ENCODE data around the gene ZDHHC20. TPM values are rescaled to one million over a fixed set of nuclear protein-coding genes. Genes with fewer than 3 reads are reported as not detected.

The ZDHHC20 gene
- total RNA-seq, 1 experiment from 2014 or later, result 53.7 TPM

GRCh38 chr13:21501686-21502085 is 42.6 kb upstream of the ZDHHC20 start:
- BruUV-seq (replicated peaks), result no TSS peak
- CTCF ChIA-PET, result interaction anchor here (0.7 kb wide), 1 partner anchor 15 kb away, joined by 7 read pairs; no protein-coding TSS in a partner anchor
- intact Hi-C loops (cut with micrococcal nuclease), result no loop called here

GRCh38 chr13:21486322-21486721 is 27.2 kb upstream of the ZDHHC20 start:
- Histone ChIP-seq H3K27ac (ENCODE audit: low read length) (no peak overlapping the region), H3K9me2 (replicated peaks; ENCODE audit: low read length) (no peaks in the 10 kb centered on the region), H3K27me3 (ENCODE audit: low read length) (no peaks in the 10 kb centered on the region), H3K9me3 (ENCODE audit: low read length) (no peaks in the 10 kb centered on the region), H3K79me2 (ENCODE audit: low read length) (no peaks in the 10 kb centered on the region), H3F3A (ENCODE audit: low read length, unreplicated experiment) (no peaks in the 10 kb centered on the region), H2AFZ (ENCODE audit: low read length) (no peak overlapping the region), H3K36me3 (ENCODE audit: low read depth, low read length) (no peaks in the 10 kb centered on the region), H3K4me1 (ENCODE audit: insufficient read depth, low read length) (no peaks in the 10 kb centered on the region; the same call in 1 of the 2 replicates), H4K20me1 (ENCODE audit: low read length) (no peaks in the 10 kb centered on the region), H3K4me2 (ENCODE audit: low read length) (no peak overlapping the region), H3K9ac (ENCODE audit: low read length) (no peak overlapping the region), H3K4me3 (ENCODE audit: low read length) (no peak overlapping the region)
- intact Hi-C loops (cut with micrococcal nuclease), result no loop called here
- ChIA-PET CTCF (no interaction called here), POLR2A (ENCODE audit: unreplicated experiment) (no interaction called here)
- TF ChIP-seq EZH2phosphoT487 (IDR thresholded peaks at IDR 0.05; ENCODE audit: borderline replicate concordance, low read length) (no peak), CTCF (conservative IDR thresholded peaks at IDR 0.05; ENCODE audit: low read depth, low read length) (no peak), EZH2 (IDR thresholded peaks at IDR 0.05; ENCODE audit: low read length, unreplicated experiment) (no peak)
- BruUV-seq (replicated peaks), result no TSS peak
- ATAC-seq (no peak), DNase-seq (no peak)

More at GRCh38 chr13:21501686-21502085, 42.6 kb upstream of the ZDHHC20 start:
- ATAC-seq (no peak), DNase-seq (no peak)
- POLR2A ChIA-PET (ENCODE audit: unreplicated experiment), result no interaction called here
- Histone ChIP-seq H3K36me3 (ENCODE audit: low read depth, low read length) (no peaks in the 10 kb centered on the region; the same call in 1 of the 2 replicates), H3K4me3 (ENCODE audit: low read length) (no peak overlapping the region), H3K9ac (ENCODE audit: low read length) (no peak overlapping the region), H3K27ac (ENCODE audit: low read length) (no peak overlapping the region), H3K9me2 (replicated peaks; ENCODE audit: low read length) (no peaks in the 10 kb centered on the region), H3K9me3 (ENCODE audit: low read length) (no peaks in the 10 kb centered on the region), H2AFZ (ENCODE audit: low read length) (no peak overlapping the region), H3K4me1 (ENCODE audit: insufficient read depth, low read length) (no peaks in the 10 kb centered on the region), H3K4me2 (ENCODE audit: low read length) (no peak overlapping the region), H3K27me3 (ENCODE audit: low read length) (no peaks in the 10 kb centered on the region), H3F3A (ENCODE audit: low read length, unreplicated experiment) (no peaks in the 10 kb centered on the region), H4K20me1 (ENCODE audit: low read length) (no peaks in the 10 kb centered on the region), H3K79me2 (ENCODE audit: low read length) (no peaks in the 10 kb centered on the region)
- no peak for TF ChIP-seq EZH2phosphoT487 (IDR thresholded peaks at IDR 0.05; ENCODE audit: borderline replicate concordance, low read length)
- peak; percentile 11; the same call in 1 of the 2 replicates for TF ChIP-seq CTCF (conservative IDR thresholded peaks at IDR 0.05; ENCODE audit: low read depth, low read length)

GRCh38 chr13:21483748-21484147 is 24.6 kb upstream of the ZDHHC20 start:
- BruUV-seq (replicated peaks), result no TSS peak
- Histone ChIP-seq H3K4me3 (ENCODE audit: low read length) (no peak overlapping the region), H3K9me3 (ENCODE audit: low read length) (no peaks in the 10 kb centered on the region), H3K27me3 (ENCODE audit: low read length) (no peaks in the 10 kb centered on the region), H3K36me3 (ENCODE audit: low read depth, low read length) (no peaks in the 10 kb centered on the region), H3F3A (ENCODE audit: low read length, unreplicated experiment) (no peaks in the 10 kb centered on the region), H3K9ac (ENCODE audit: low read length) (no peak overlapping the region), H3K4me1 (ENCODE audit: insufficient read depth, low read length) (no peaks in the 10 kb centered on the region; the same call in 1 of the 2 replicates), H3K27ac (ENCODE audit: low read length) (no peak overlapping the region), H3K9me2 (replicated peaks; ENCODE audit: low read length) (no peaks in the 10 kb centered on the region), H4K20me1 (ENCODE audit: low read length) (no peaks in the 10 kb centered on the region), H3K4me2 (ENCODE audit: low read length) (no peak overlapping the region), H2AFZ (ENCODE audit: low read length) (no peak overlapping the region), H3K79me2 (ENCODE audit: low read length) (no peaks in the 10 kb centered on the region)
- ChIA-PET POLR2A (ENCODE audit: unreplicated experiment) (no interaction called here), CTCF (no interaction called here)
- DNase-seq, result no peak
- TF ChIP-seq EZH2 (IDR thresholded peaks at IDR 0.05; ENCODE audit: low read length, unreplicated experiment), result no peak
- no peak for TF ChIP-seq EZH2phosphoT487 (IDR thresholded peaks at IDR 0.05; ENCODE audit: borderline replicate concordance, low read length)
- no peak for TF ChIP-seq CTCF (conservative IDR thresholded peaks at IDR 0.05; ENCODE audit: low read depth, low read length)
- no peak for ATAC-seq
- intact Hi-C loops (cut with micrococcal nuclease), result loop anchor here (5.0 kb wide), 1 partner anchor 59 kb away; no protein-coding TSS in a partner anchor
